Measurements from ENCODE around the gene NXPE3. TPM values are rescaled to one million over a fixed set of nuclear protein-coding genes. Genes with fewer than 3 reads are reported as not detected.

The NXPE3 gene
- total RNA-seq, 4 donors from 2014 or later = 2.2 to 5.8 (median 3.6) TPM

GRCh38 chr3:101778385-101779046 lies 495 bp upstream of the NXPE3 start:
- H3K27me3 ChIP-seq = no peaks in the 10 kb centered on the region
- peaks cover 7% of the 10 kb centered on the region for H3K36me3 ChIP-seq
- H3K27ac ChIP-seq = peak overlapping the region; percentile 80
- H3K4me3 ChIP-seq = peak overlapping the region; percentile 83
- no peaks in the 10 kb centered on the region for H3K9me3 ChIP-seq
- no peak for DNase-seq (ENCODE audit: low spot score in 2 of 2)
- 35% methylated on average over 15 of the region's 21 CpGs for WGBS
- H3K4me1 ChIP-seq = peaks cover 16% of the 10 kb centered on the region
- peak; percentile 45 for TF ChIP-seq EP300 (IDR thresholded peaks at IDR 0.05)
- no peak for TF ChIP-seq POLR2A (IDR thresholded peaks at IDR 0.05)
- TF ChIP-seq CTCF (IDR thresholded peaks at IDR 0.05) = no peak
- no peak for TF ChIP-seq POLR2AphosphoS5 (IDR thresholded peaks at IDR 0.05)

- DNase-seq (ENCODE audit: low spot score in 2 of 2) = no peak
- TF ChIP-seq POLR2A (IDR thresholded peaks at IDR 0.05) = no peak
- no peak for TF ChIP-seq POLR2AphosphoS5 (IDR thresholded peaks at IDR 0.05)
- TF ChIP-seq EP300 (IDR thresholded peaks at IDR 0.05) = no peak
- no peak for TF ChIP-seq CTCF (IDR thresholded peaks at IDR 0.05)
- no peaks in the 10 kb centered on the region for H3K27me3 ChIP-seq
- H3K4me1 ChIP-seq = peaks cover 19% of the 10 kb centered on the region
- H3K27ac ChIP-seq = peak overlapping the region; percentile 80
- peak overlapping the region; percentile 83 for H3K4me3 ChIP-seq
- H3K36me3 ChIP-seq = peaks cover 16% of the 10 kb centered on the region
- 17% methylated on average over 9 of the region's 9 CpGs for WGBS
- H3K9me3 ChIP-seq = no peaks in the 10 kb centered on the region
These were observed 891 bp downstream of the NXPE3 start for GRCh38 chr3:101779822-101780381.

GRCh38 chr3:101780661-101781060 lies 1.6 kb downstream of the NXPE3 start:
- WGBS = 60% methylated on average over 2 of the region's 2 CpGs
- Histone ChIP-seq H3K4me1 (peaks cover 19% of the 10 kb centered on the region), H3K27ac (no peak overlapping the region), H3K4me3 (peak overlapping the region; percentile 83), H3K36me3 (peaks cover 16% of the 10 kb centered on the region), H3K27me3 (no peaks in the 10 kb centered on the region), H3K9me3 (no peaks in the 10 kb centered on the region)
- no peak for TF ChIP-seq EP300 (IDR thresholded peaks at IDR 0.05)
- no peak for TF ChIP-seq POLR2A (IDR thresholded peaks at IDR 0.05)
- no peak for TF ChIP-seq POLR2AphosphoS5 (IDR thresholded peaks at IDR 0.05)
- no peak for TF ChIP-seq CTCF (IDR thresholded peaks at IDR 0.05)
- DNase-seq (ENCODE audit: low spot score in 2 of 2) = no peak

GRCh38 chr3:101781166-101781565 lies 2.2 kb downstream of the NXPE3 start:
- Histone ChIP-seq H3K27me3 (no peaks in the 10 kb centered on the region), H3K4me1 (peaks cover 19% of the 10 kb centered on the region), H3K4me3 (no peak overlapping the region), H3K9me3 (no peaks in the 10 kb centered on the region), H3K36me3 (peaks cover 18% of the 10 kb centered on the region), H3K27ac (no peak overlapping the region)
- no peak for DNase-seq (ENCODE audit: low spot score in 2 of 2)
- TF ChIP-seq CTCF (IDR thresholded peaks at IDR 0.05) = no peak
- no peak for TF ChIP-seq EP300 (IDR thresholded peaks at IDR 0.05)
- no peak for TF ChIP-seq POLR2AphosphoS5 (IDR thresholded peaks at IDR 0.05)
- no peak for TF ChIP-seq POLR2A (IDR thresholded peaks at IDR 0.05)

GRCh38 chr3:101784855-101785613 lies 6.0 kb downstream of the NXPE3 start:
- Histone ChIP-seq H3K27ac (peak overlapping the region; percentile 5), H3K4me3 (no peak overlapping the region), H3K27me3 (no peaks in the 10 kb centered on the region), H3K9me3 (no peaks in the 10 kb centered on the region), H3K36me3 (peaks cover 28% of the 10 kb centered on the region), H3K4me1 (peaks cover 12% of the 10 kb centered on the region)
- WGBS = 81% methylated on average over 5 of the region's 5 CpGs
- no peak for DNase-seq (ENCODE audit: low spot score in 2 of 2)
- TF ChIP-seq POLR2AphosphoS5 (IDR thresholded peaks at IDR 0.05) (no peak), CTCF (IDR thresholded peaks at IDR 0.05) (no peak), EP300 (IDR thresholded peaks at IDR 0.05) (no peak), POLR2A (IDR thresholded peaks at IDR 0.05) (no peak)
